HG03457 (cell line): ENCODE measurements around the gene PITPNM3.

Source experiments
- ATAC-seq: cut with Tn5 transposase; IDR thresholded peaks from one replicate; pipeline ENCODE4 v1.9.1; 2021; ENCODE audit warnings: moderate number of reproducible peaks; ENCODE audit not compliant: unreplicated experiment

PITPNM3 gene

DNA sequence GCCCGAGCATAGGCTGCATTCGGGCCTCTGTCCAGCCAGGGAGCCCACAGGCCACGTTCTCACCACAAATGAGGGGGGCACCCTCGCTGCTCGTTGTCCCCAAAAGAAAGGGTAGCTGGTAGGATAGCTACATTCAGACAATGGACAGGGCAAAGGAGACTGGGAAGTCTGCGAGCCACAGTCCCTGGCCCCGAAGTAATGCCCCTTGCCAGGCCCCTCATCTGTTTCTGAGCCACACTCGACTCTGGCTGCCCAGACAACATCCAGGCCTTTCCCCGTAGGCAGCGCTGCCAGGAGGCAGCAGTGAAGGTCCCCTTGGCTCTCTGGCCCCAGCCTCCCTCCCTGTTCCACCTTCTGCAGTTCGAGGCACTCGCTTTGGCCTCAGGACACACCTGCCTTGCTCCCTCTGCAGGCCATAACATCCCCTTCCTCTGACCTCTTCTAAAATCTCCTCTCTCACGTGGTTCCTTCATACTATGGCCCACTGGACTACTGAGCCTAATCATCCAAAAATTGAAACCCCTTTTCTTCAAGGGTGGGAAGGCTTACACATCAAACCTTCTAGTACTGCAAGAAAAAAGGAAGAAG, 133.6 kb downstream of the PITPNM3 start:
- ATAC-seq: no peak

DNA sequence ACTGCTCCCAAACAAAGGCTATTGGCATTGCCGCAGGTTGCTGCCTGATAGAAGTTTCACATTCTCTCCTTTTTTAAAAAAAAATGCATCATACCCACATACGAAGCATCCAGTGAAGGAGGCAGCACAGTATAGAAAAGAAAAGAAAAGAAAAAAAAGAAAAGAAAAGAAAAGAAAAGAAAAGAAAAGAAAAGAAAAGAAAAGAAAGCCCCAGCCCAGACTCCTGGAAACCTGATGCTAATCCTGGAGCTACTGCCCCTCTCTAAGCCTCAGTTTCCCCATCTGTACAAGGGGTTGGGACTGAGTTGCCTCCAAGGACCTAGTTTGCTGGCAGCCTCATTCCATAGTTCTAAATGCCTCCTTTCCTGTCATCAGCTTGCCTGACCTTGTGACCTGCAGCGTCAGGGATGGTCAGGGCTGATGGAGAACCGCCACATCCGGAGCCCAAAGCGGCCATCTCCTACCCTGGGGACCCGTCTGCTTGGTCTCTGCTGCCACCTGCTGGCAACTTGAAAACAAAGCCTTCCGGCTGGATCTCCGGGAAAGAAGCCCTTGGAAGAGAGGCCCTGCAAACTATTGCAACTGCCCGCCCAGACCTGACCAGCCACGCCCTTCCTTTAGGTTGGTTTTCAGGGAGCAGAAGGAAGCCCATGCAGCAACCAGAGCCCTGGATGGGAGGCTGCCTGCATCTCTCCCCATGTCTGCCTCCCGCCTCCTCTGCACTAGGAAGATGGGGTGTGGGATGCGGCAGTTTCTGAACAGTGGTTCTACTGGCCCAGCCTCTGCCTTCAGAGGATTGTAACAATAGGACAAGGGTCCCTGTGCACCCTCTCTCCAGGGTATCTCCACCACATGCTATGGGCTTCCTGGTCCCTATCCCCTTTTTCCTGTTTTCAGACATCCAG, 134.4 kb downstream of the PITPNM3 start:
- no peak for ATAC-seq

DNA sequence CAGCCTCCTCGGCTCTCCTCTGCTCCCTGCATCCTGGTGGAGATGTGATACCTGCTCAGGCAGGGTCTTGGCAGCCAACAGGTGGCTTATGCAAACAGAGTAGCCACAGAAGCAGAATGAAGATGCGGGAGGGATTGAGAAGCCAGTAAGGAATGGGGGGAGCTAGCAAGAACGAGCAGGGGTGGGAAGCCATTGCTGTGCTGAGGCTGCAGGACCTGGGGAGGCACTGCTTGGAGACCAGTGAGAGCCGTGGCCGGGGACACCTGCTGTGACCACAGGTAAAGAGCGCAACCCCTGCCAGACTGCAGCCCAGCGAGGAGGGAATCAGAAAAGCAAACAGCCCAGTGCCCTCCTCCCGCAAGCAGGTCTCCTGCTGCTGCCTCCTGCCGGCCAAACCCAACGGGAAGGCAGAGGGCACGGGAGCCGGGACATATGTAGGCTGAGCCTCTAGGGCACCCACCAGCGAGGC, 136.1 kb downstream of the PITPNM3 start:
- ATAC-seq: no peak

DNA sequence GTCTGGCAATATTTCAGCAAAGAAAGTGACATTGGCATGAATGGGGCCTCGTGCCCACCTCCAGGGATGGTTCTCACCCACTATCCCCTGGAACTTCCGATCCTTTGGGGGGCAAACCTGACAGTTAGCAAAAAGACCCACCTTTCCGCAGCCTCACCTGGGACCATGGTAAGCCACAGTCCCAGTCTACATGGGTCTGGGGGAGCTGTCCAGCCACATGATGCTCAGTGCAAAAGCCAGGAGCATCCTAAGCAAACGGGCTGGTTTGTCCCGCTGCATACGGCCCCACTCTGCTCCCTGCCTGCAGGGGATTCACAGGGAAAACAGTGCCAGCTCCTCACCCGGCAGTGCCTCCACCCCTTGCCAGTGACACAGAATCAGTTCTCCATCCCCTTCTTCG, 140.7 kb downstream of the PITPNM3 start:
- no peak for ATAC-seq

DNA sequence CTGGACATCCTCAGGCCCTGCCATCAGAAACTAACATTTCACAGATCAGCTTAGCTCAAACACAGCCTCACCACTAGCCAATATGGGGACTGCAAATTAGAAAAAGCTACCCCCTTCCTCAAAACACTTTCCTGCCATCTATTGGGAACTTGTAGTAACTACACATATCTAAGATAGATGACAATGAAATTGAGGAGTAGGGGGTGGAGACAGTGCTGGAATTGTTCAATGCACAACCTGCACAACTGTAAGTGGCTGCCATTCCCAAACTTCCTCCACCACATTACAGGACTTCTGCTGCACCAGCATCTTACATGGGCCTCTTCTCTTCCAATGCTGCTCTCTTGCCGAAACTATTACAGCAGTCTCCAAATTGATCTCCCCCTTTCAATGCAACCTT, 143.3 kb downstream of the PITPNM3 start:
- no peak for ATAC-seq

DNA sequence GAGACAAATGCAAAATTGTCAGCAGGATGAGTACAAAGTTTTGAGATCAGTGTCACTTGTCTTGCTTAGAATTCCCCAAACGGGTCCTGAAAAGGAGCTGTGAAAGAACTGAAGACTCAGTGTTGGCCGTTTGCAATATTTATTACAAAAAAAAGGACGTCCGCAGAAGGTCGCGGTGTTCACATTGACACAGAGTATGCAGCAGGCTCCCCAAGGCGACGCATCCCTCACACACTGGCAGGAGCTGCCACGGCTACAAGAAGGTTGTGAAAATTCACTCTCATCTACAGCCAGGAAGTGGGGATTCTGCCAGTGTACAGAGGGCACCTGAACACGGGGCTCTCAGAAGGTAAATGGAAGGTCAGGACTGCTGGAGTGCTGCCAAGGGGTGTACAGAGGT, 147.6 kb downstream of the PITPNM3 start:
- ATAC-seq: no peak

DNA sequence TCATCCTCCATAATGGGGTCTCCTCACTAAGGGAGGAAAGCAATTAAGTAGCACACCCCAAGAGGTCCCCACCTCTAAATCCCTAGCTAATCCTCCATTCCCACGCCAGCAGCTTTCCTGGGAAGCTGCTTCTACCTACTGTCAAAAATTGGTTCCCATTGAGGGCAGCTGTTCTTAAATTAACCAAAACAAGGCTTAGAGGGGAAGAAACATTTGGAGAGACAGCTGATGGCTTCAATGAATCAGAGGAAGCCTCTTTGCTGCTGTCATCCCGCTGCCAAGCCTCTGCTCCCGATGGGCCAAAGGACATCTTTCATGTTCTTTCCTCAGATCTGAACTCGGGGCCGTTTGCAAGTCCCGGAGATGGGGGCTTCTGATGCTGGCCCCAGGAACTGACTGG, 148.1 kb downstream of the PITPNM3 start:
- ATAC-seq: no peak

DNA sequence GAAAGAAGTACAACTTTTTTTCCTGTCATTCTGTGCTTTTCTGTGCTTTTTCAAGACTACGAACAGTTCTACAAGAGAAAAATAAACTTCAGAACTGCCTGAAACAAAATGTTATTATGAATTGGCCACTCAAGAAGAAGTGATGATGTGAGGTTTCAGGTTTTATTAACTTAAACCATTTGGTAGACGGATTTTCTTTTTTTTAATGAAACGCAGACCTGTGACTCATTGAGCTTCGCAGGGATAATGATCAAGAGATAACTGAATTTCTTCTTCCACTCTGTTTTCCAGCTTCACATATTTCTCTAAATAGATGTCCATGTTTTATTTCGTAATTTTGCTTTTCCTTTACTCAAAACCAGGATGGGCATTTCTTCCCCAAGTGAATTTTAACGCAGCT, 154.1 kb downstream of the PITPNM3 start:
- no peak for ATAC-seq
